NCI-H146 (cell line): ENCODE data around the gene PIEZO1.
A peak's percentile ranks its signal among the peaks of the same experiment; 100 is the strongest.

Experiments
- DNase-seq: peaks from one replicate; lab custom pipeline; 2025; lab: John Stamatoyannopoulos, UW

PIEZO1 gene

GRCh38 chr16:88768071-88768783 lies 16.8 kb downstream of the PIEZO1 start:
- DNase-seq = no peak

- DNase-seq = no peak
Observed at GRCh38 chr16:88767546-88768070, 17.4 kb downstream of the PIEZO1 start.

- no peak for DNase-seq
Observed at GRCh38 chr16:88766975-88767374, 18.0 kb downstream of the PIEZO1 start.

GRCh38 chr16:88764913-88765349 lies 20.1 kb downstream of the PIEZO1 start:
- DNase-seq = no peak

GRCh38 chr16:88764080-88764479 lies 20.9 kb downstream of the PIEZO1 start:
- no peak for DNase-seq

- no peak for DNase-seq
Observed at GRCh38 chr16:88763502-88764053, 21.4 kb downstream of the PIEZO1 start.

GRCh38 chr16:88762941-88763340 lies 22.1 kb downstream of the PIEZO1 start:
- no peak for DNase-seq

GRCh38 chr16:88762258-88762870 lies 22.7 kb downstream of the PIEZO1 start:
- no peak for DNase-seq

- no peak for DNase-seq
Observed at GRCh38 chr16:88761830-88762229, 23.2 kb downstream of the PIEZO1 start.

- no peak for DNase-seq
Observed at GRCh38 chr16:88761143-88761534, 23.9 kb downstream of the PIEZO1 start.

- DNase-seq = peak; percentile 68
Observed at GRCh38 chr16:88760424-88761142, 24.4 kb downstream of the PIEZO1 start.

GRCh38 chr16:88759976-88760350 lies 25.1 kb downstream of the PIEZO1 start:
- DNase-seq = no peak

GRCh38 chr16:88759245-88759975 lies 25.6 kb downstream of the PIEZO1 start:
- peak; percentile 34 for DNase-seq

GRCh38 chr16:88758944-88759244 lies 26.1 kb downstream of the PIEZO1 start:
- no peak for DNase-seq

- no peak for DNase-seq
Observed at GRCh38 chr16:88758227-88758943, 26.6 kb downstream of the PIEZO1 start.

GRCh38 chr16:88755745-88756443 lies 29.1 kb downstream of the PIEZO1 start:
- DNase-seq = no peak

GRCh38 chr16:88754912-88755744 lies 29.9 kb downstream of the PIEZO1 start:
- DNase-seq = no peak

GRCh38 chr16:88754109-88754911 lies 30.7 kb downstream of the PIEZO1 start:
- DNase-seq = no peak

- DNase-seq = no peak
Observed at GRCh38 chr16:88753602-88754001, 31.4 kb downstream of the PIEZO1 start.
